Mesenchymal stem cell (in vitro differentiated cells and primary cell): Measurements from ENCODE around the gene TINAGL1.

Experiments used
- DNase-seq: peaks from one replicate; pipeline ENCODE4 v3.0.0-alpha.2; 2013
- H2AFZ ChIP-seq: one replicate; pipeline ENCODE4 v1.6.1; 2013; ENCODE audit warnings: low read depth, mild to moderate bottlenecking, control low read depth, inconsistent platforms, low read length, moderate library complexity
- H2AK5ac ChIP-seq: 2 replicates; pipeline ENCODE4 v1.6.1; 2013; ENCODE audit warnings: low read length, moderate library complexity, mild to moderate bottlenecking, inconsistent platforms; ENCODE audit not compliant: severe bottlenecking
- H2BK120ac ChIP-seq: one replicate; pipeline ENCODE4 v1.6.1; 2013; ENCODE audit warnings: low read depth, mild to moderate bottlenecking, inconsistent platforms, low read length, moderate library complexity
- H2BK12ac ChIP-seq, 2 experiments: one replicate each; pipeline ENCODE4 v1.6.1; 2013; ENCODE audit warnings: inconsistent platforms in 2 of 2, low read length in 2 of 2, mild to moderate bottlenecking in 2 of 2, moderate library complexity in 2 of 2, control low read depth in 1 of 2
- H2BK15ac ChIP-seq: one replicate; pipeline ENCODE4 v1.6.1; 2013; ENCODE audit warnings: mild to moderate bottlenecking, low read depth, inconsistent platforms; ENCODE audit not compliant: poor library complexity, severe bottlenecking
- H2BK5ac ChIP-seq: 2 replicates; pipeline ENCODE4 v1.6.1; 2013; ENCODE audit warnings: low read depth, mild to moderate bottlenecking, low read length, control low read depth, inconsistent platforms; ENCODE audit not compliant: poor library complexity, severe bottlenecking
- H3K14ac ChIP-seq, 2 experiments: one replicate each; pipeline ENCODE4 v1.6.1; 2013; ENCODE audit warnings: inconsistent platforms in 2 of 2, low read length in 2 of 2, control low read depth in 1 of 2, mild to moderate bottlenecking in 1 of 2, moderate library complexity in 1 of 2
- H3K18ac ChIP-seq, 2 experiments: one replicate each; pipeline ENCODE4 v1.6.1; 2013; ENCODE audit warnings: inconsistent platforms in 2 of 2, low read length in 2 of 2, control low read depth in 1 of 2, low read depth in 1 of 2, mild to moderate bottlenecking in 1 of 2
- H3K23ac ChIP-seq, 2 experiments: one replicate each; pipeline ENCODE4 v1.6.1; 2013; ENCODE audit warnings: inconsistent platforms in 2 of 2, low read length in 2 of 2, mild to moderate bottlenecking in 2 of 2, moderate library complexity in 2 of 2, control low read depth in 1 of 2
- H3K27ac ChIP-seq: 2 replicates; pipeline ENCODE4 v1.5.1; 2013; ENCODE audit warnings: mild to moderate bottlenecking, moderate library complexity, low read length, control low read depth, inconsistent platforms; ENCODE audit not compliant: poor library complexity, severe bottlenecking
- H3K27me3 ChIP-seq, 2 experiments: 2 replicates each; pipeline versions ENCODE4 v1.6.1 to v1.7.0; 2013; ENCODE audit warnings: low read length in 2 of 2, mild to moderate bottlenecking in 2 of 2, moderate library complexity in 2 of 2, control low read depth in 1 of 2, inconsistent platforms in 1 of 2; ENCODE audit not compliant: control insufficient read depth in 1 of 2, insufficient read depth in 1 of 2
- H3K36me3 ChIP-seq, 2 experiments: 2 replicates each; pipeline versions ENCODE4 v1.6.1 to v1.7.0; 2013; ENCODE audit warnings: low read length in 2 of 2, control low read depth in 1 of 2, inconsistent platforms in 1 of 2, low read depth in 1 of 2, mild to moderate bottlenecking in 1 of 2; ENCODE audit not compliant: insufficient read depth in 2 of 2, control insufficient read depth in 1 of 2
- H3K4ac ChIP-seq, 2 experiments: one replicate each; pipeline ENCODE4 v1.6.1; 2013; ENCODE audit warnings: inconsistent platforms in 2 of 2, low read length in 2 of 2, mild to moderate bottlenecking in 2 of 2, moderate library complexity in 2 of 2, control low read depth in 1 of 2, low read depth in 1 of 2
- H3K4me1 ChIP-seq: 2 replicates; pipeline ENCODE4 v1.6.1; 2013; ENCODE audit warnings: low read depth, low read length, control low read depth; ENCODE audit not compliant: control insufficient read depth, insufficient read depth
- H3K4me2 ChIP-seq: 2 replicates; pipeline ENCODE4 v1.6.1; 2013; ENCODE audit warnings: low read length, mild to moderate bottlenecking, inconsistent platforms; ENCODE audit not compliant: poor library complexity, severe bottlenecking
- H3K4me3 ChIP-seq, 2 experiments: 2 replicates each; pipeline versions ENCODE4 v1.5.1 to v1.7.0; 2013; ENCODE audit warnings: low read length in 2 of 2, mild to moderate bottlenecking in 2 of 2, control low read depth in 1 of 2, low read depth in 1 of 2; ENCODE audit not compliant: insufficient read depth in 1 of 2
- H3K79me1 ChIP-seq: replicated peaks from 2 replicates; pipeline ENCODE4 v1.6.1; 2013; ENCODE audit warnings: mild to moderate bottlenecking, control low read depth, low read length, inconsistent platforms; ENCODE audit not compliant: poor library complexity, severe bottlenecking
- H3K9ac ChIP-seq: 2 replicates; pipeline ENCODE4 v1.7.0; 2013; ENCODE audit warnings: mild to moderate bottlenecking, low read length, moderate library complexity
- H3K9me3 ChIP-seq: 2 replicates; pipeline ENCODE4 v1.7.0; 2013; ENCODE audit warnings: mild to moderate bottlenecking, low read length; ENCODE audit not compliant: control insufficient read depth
- H4K8ac ChIP-seq: one replicate; pipeline ENCODE4 v1.6.1; 2013; ENCODE audit warnings: inconsistent platforms, mild to moderate bottlenecking, low read length, moderate library complexity
- H4K91ac ChIP-seq: one replicate; pipeline ENCODE4 v1.6.1; 2013; ENCODE audit warnings: mild to moderate bottlenecking, low read length, inconsistent platforms
- WGBS: methylation state at CpG from one replicate; pipeline ENCODE4 v1.1.7; 2013; ENCODE audit warnings: mixed read lengths; 5-methylcytosine and 5-hydroxymethylcytosine counted together

TINAGL1 gene

DNA sequence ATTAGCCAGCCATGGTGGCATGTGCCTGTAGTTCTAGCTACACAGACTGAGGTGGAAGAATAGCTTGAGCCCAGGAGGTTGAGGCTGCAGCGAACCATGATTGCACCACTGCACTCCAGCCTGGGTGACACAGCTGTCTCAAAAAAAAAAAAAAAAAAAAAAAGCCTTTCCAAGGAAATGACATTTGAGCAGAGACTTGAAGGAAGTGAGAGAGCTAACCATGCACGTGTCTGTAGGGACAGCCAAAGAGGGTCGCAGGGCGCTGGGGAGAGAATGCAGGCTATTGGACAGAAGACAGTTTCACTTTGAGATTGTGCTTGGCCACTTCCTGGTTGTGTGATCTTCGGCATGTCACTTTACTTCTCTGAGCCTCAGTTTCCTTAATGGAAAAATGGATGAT is 48.0 kb downstream of the TINAGL1 start:
- DNase-seq: no peak
- Histone ChIP-seq H3K9ac (no peak overlapping the region), H3K9me3 (no peaks in the 10 kb centered on the region), H3K36me3 (peaks cover 15 to 45% of the 10 kb centered on the region in 2 experiments), H4K8ac (no peak overlapping the region), H3K4me3 (no peak overlapping the region), H2BK120ac (no peak overlapping the region), H3K4me2 (no peak overlapping the region), H2BK15ac (no peak overlapping the region), H2AK5ac (no peak overlapping the region), H3K4me1 (peaks cover 18% of the 10 kb centered on the region), H3K79me1 (peaks cover 8% of the 10 kb centered on the region), H3K23ac (no peak overlapping the region), H2AFZ (no peak overlapping the region), H2BK5ac (no peak overlapping the region), H4K91ac (no peak overlapping the region), H3K27me3 (peaks cover 3 to 6% of the 10 kb centered on the region in 2 experiments), H2BK12ac (no peak overlapping the region), H3K14ac (no peak overlapping the region), H3K18ac (no peak overlapping the region), H3K4ac (no peak overlapping the region), H3K27ac (no peak overlapping the region)
- 83% methylated on average over 5 of the region's 5 CpGs for WGBS

DNA sequence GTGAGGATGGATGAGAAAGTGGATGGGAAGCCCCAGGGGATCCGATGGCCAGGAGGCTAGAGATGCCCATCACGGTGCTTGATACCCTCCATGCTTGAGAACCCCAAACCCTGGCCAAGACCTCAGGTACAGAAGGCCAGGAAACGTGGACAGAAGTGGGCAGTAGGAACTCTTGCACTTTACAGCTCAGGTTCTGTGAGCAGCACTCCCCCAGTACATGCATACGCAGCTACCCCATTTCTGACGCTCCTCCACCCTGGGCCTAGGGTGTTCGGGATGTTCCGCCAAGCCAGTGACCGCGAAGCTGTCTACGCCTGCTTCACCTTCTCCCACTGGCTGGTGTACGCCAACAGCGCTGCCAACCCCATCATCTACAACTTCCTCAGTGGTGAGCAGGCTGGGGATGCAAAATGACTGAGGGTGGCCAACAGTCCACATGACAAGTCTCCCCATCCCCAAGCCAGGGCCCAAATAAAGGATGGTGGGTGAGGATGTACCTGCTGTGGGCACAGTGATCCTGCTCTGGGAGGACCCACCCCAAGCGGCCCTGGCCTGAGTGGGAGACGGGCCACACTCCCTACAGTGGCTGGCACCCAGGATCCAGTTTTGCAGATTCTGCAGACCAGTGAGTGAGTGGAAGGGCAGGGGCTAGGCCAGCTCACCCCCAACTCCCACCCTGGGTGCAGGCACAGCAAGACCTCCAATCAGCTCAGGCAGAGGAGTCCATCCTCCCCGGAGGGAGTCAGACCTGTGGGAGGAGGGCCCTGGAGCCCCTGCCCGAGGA is 48.6 kb downstream of the TINAGL1 start:
- Histone ChIP-seq H3K27ac (no peak overlapping the region), H3K9ac (no peak overlapping the region), H3K18ac (no peak overlapping the region), H3K4ac (no peak overlapping the region), H3K4me2 (no peak overlapping the region), H3K14ac (no peak overlapping the region), H2BK12ac (no peak overlapping the region), H2BK5ac (no peak overlapping the region), H3K4me1 (peaks cover 17% of the 10 kb centered on the region), H3K23ac (no peak overlapping the region), H2BK120ac (no peak overlapping the region), H3K27me3 (no peaks in the 10 kb centered on the region), H3K79me1 (peaks cover 9% of the 10 kb centered on the region), H2AK5ac (no peak overlapping the region), H2BK15ac (no peak overlapping the region), H4K91ac (no peak overlapping the region), H3K36me3 (peaks cover 21 to 50% of the 10 kb centered on the region in 2 experiments), H2AFZ (no peak overlapping the region), H3K4me3 (no peak overlapping the region), H3K9me3 (no peaks in the 10 kb centered on the region), H4K8ac (no peak overlapping the region)
- 90% methylated on average over 11 of the region's 16 CpGs for WGBS
- no peak for DNase-seq

DNA sequence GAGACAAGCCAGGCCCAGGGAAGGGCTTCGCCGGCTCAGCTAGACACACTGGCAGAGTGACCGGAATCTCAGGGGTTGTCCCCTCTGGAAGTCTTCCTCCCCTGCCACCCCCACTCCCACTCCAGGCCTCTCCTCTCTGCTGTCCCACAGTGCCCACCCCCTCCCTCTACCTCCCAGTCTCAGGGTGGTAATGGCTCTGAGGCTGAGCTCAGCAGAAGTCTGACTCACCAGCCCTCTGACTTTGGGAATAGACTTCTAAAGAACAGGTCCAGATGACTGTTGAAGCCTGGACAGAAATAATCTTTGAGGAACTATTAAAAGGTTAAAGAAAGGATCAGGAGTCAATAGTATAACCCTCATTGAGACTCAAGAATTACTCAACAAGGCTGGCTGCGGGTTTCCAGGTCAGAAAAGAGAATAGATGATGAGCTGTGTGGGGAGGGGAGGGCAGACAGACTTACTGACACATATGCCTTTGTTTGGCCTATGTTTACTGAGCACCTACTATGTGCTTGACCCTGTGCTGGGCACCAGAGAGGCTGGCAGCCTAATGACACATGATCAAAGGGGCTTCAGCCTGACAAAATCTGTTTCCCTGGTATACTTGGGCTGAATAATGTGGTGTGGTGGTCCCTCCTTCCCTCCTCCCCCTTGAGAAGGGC is 49.4 kb downstream of the TINAGL1 start:
- no peak overlapping the region for H3K4ac ChIP-seq
- H3K23ac ChIP-seq: no peak overlapping the region
- no peak overlapping the region for H2AK5ac ChIP-seq
- DNase-seq: peak; percentile 51
- WGBS: 92% methylated on average over 4 of the region's 4 CpGs
- no peak overlapping the region for H2BK120ac ChIP-seq
- no peak overlapping the region for H3K4me3 ChIP-seq
- peaks cover 17% of the 10 kb centered on the region for H3K4me1 ChIP-seq
- H3K9me3 ChIP-seq: no peaks in the 10 kb centered on the region
- no peaks in the 10 kb centered on the region for H3K27me3 ChIP-seq
- no peak overlapping the region for H4K91ac ChIP-seq
- no peak overlapping the region for H3K9ac ChIP-seq
- no peak overlapping the region for H2BK12ac ChIP-seq
- H3K14ac ChIP-seq: no peak overlapping the region
- no peak overlapping the region for H3K4me2 ChIP-seq
- H3K27ac ChIP-seq: no peak overlapping the region
- H3K36me3 ChIP-seq: peaks cover 29 to 56% of the 10 kb centered on the region in 2 experiments
- no peak overlapping the region for H4K8ac ChIP-seq
- H3K79me1 ChIP-seq: peaks cover 9% of the 10 kb centered on the region
- no peak overlapping the region for H2AFZ ChIP-seq
- H2BK5ac ChIP-seq: no peak overlapping the region
- H2BK15ac ChIP-seq: no peak overlapping the region
- H3K18ac ChIP-seq: no peak overlapping the region
